Hepatocyte (in vitro differentiated cells): ENCODE measurements around the gene UQCC3.

Experiments
- EZH2phosphoT487 ChIP-seq: fragments of 200-600 bp; sonication (generic); IDR thresholded peaks from one replicate; pipeline ENCODE4 v1.6.1; 2018; ENCODE audit warnings: antibody characterized with exemption, mild to moderate bottlenecking, low read depth, moderate library complexity; ENCODE audit not compliant: unreplicated experiment, severe bottlenecking
- TF ChIP-seq, protein P1 (sequence below): fragments of 200-600 bp; sonication (generic); IDR thresholded peaks from 2 replicates; pipeline ENCODE4 v1.5.1; 2016; ENCODE audit warnings: antibody characterized with exemption, mild to moderate bottlenecking; ENCODE audit not compliant: poor library complexity

- TF ChIP-seq, protein P1, sequence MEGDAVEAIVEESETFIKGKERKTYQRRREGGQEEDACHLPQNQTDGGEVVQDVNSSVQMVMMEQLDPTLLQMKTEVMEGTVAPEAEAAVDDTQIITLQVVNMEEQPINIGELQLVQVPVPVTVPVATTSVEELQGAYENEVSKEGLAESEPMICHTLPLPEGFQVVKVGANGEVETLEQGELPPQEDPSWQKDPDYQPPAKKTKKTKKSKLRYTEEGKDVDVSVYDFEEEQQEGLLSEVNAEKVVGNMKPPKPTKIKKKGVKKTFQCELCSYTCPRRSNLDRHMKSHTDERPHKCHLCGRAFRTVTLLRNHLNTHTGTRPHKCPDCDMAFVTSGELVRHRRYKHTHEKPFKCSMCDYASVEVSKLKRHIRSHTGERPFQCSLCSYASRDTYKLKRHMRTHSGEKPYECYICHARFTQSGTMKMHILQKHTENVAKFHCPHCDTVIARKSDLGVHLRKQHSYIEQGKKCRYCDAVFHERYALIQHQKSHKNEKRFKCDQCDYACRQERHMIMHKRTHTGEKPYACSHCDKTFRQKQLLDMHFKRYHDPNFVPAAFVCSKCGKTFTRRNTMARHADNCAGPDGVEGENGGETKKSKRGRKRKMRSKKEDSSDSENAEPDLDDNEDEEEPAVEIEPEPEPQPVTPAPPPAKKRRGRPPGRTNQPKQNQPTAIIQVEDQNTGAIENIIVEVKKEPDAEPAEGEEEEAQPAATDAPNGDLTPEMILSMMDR: no peak
- TF ChIP-seq EZH2phosphoT487: no peak
Observed at GRCh38 chr11:62677714-62678113, 6.2 kb downstream of the UQCC3 start.
